ENCODE measurements around the gene MIOX. TPM values are rescaled to one million over a fixed set of nuclear protein-coding genes. Genes with fewer than 3 reads are reported as not detected.
A peak's percentile ranks its signal among the peaks of the same experiment; 100 is the strongest.
"Not testable (repeated sequence)": the region's sequence is repeated elsewhere in the genome, so short reads cannot be mapped to it uniquely, and the experiment has no call there.

MIOX gene
- total RNA-seq, 1 donor from 2014 or later: 0.21 TPM

DNA sequence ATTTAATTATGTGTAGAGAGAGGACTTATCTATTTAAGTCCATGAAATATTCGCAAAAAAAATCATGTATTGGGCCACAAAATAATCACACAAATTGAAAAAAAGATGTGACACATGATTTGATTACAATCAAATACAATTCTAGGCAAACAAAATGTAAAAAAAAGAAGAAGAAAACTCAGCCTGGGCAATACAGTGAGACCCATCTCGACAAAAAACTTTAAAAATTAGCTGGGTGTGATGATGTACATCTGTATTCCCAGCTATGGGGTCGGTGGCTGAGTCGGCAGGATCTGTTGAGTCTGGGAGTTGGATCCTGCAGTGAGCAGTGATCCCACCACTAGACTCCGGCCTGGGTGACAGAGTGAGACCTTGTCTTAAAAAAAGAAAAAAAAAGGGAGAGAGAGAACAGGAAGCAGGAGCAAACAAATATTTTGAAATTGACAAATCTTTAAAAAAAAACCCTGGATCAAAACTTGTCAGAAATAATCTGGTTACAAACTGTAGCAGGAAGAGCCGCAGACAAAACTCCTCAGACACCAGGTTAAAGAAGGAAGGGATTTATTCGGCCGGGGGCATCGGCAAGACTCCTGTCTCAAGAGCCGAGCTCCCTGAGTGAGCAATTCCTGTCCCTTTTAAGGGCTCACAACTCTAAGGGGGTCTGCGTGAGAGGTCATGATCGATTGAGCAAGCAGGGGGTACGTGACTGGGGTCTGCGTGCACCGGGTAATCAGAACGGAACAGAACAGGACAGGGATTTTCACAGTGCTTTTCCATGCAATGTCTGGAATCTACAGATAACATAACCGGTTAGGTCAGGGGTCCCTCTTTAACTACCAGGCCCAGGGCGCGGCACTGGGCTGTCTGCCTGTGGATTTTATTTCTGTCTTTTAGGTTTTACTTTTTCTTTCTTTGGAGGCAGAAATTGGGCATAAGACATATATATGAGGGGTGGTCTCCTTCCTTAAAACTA lies 46.5 kb downstream of the MIOX start:
- H3K36me3 Mint-ChIP-seq (ENCODE audit: low read depth): peaks cover 11% of the 10 kb centered on the region
- no peaks in the 10 kb centered on the region for H3K27me3 Mint-ChIP-seq
- no peak for DNase-seq
- H3K4me1 Mint-ChIP-seq: peaks cover 48% of the 10 kb centered on the region
- H3K4me3 Mint-ChIP-seq: peak overlapping the region; percentile 96
- intact Hi-C loops (cut with micrococcal nuclease): no loop called here
- peak overlapping the region; percentile 100 for H3K27ac Mint-ChIP-seq
- H3K9me3 Mint-ChIP-seq: no peaks in the 10 kb centered on the region

DNA sequence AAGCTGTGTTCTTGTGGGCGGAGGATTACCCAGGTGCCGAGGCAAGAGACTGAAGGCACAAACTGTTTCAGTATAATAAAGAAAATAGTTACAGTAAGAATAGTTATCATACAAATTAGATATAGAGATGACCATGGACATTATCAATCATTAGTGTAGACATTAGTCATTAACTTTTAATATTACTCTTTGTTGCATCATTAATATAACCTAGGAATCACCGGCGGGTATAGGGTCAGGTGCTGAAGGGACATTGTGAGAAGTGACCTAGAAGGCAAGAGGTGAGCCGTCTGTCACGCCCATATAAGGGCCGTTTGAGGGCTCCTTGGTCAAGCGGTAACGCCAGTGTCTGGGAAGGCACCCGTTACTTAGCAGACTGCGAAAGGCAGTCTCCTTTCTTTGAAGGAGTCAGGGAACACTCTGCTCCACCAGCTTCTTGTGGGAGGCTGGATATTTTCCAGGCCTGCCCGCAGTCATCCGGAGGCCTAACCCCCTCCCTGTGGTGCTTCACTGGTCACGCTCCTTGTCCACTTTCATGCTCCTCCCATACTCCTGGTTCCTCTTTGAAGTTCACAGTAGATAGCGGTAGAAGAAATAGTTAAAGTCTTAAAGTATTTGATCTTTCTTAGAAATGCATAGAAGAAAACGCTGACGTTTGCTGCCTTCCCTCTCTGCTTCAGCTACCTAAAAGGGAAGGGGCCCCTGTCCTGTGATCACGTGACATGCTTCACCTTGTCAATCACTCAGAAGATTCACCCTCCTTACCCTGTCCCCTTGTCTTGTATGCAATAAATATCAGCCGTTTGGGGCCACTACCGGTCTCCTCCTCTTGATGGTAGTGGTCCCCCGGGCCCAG lies 47.4 kb downstream of the MIOX start:
- peaks cover 44% of the 10 kb centered on the region for H3K4me1 Mint-ChIP-seq
- peak overlapping the region; percentile 96 for H3K4me3 Mint-ChIP-seq
- intact Hi-C loops (cut with micrococcal nuclease): not testable (repeated sequence)

DNA sequence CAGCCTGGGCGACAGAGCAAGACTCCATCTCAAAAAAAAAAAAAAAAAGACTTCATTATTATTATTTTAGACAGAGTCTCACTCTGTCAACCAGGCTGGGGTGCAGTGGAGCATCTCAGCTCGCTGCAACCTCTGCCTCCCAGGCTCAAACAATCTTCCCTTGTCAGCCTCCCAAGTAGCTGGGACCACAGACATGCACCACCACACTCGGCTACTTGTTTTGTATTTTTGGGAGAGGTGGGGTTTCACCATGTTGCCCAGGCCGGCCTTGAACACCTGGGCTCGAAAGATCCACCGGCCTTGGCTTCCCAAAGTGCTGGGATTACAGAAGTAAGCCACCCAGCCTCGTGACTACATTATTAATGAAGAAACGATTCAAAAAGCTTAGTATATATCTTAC lies 48.5 kb downstream of the MIOX start:
- Mint-ChIP-seq H3K36me3 (ENCODE audit: low read depth) (peaks cover 4% of the 10 kb centered on the region), H3K27ac (no peak overlapping the region), H3K9me3 (no peaks in the 10 kb centered on the region), H3K27me3 (no peaks in the 10 kb centered on the region), H3K4me1 (peaks cover 54% of the 10 kb centered on the region), H3K4me3 (no peak overlapping the region)
- no peak for DNase-seq
- intact Hi-C loops (cut with micrococcal nuclease): loop anchor here (5.0 kb wide), 1 partner anchor 157 kb away; no protein-coding TSS in a partner anchor

More for the DNA sequence above, 47.4 kb downstream of the MIOX start:
- H3K27ac Mint-ChIP-seq: peak overlapping the region; percentile 100
- H3K36me3 Mint-ChIP-seq (ENCODE audit: low read depth); H3K9me3 Mint-ChIP-seq; H3K27me3 Mint-ChIP-seq: not testable (repeated sequence)
- DNase-seq: peak; percentile 68

DNA sequence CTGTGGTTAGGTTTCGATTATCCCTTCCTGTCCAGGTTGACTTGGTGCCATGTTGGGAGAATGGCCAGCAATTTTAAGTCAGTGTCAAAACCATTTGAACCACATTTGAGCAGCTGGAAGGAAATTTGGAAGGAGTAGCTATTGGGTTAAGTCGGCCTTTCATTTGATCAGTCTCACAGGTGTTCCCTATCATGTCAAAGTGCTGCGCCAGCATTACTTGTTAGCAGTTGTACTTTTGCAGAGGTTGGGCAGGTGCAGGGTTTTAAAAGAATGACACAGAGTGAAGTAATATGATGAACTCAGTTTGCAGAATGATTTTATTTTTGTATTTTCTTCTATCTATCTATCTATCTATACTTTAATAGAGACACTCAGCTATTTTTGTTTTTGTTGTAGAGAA lies 49.6 kb downstream of the MIOX start:
- Mint-ChIP-seq H3K4me3 (no peak overlapping the region), H3K27ac (peak overlapping the region; percentile 41), H3K27me3 (no peaks in the 10 kb centered on the region), H3K9me3 (no peaks in the 10 kb centered on the region), H3K4me1 (peaks cover 63% of the 10 kb centered on the region), H3K36me3 (ENCODE audit: low read depth) (peaks cover 4% of the 10 kb centered on the region)
- intact Hi-C loops (cut with micrococcal nuclease): loop anchor here (5.0 kb wide), 1 partner anchor 156 kb away; no protein-coding TSS in a partner anchor
- DNase-seq: no peak

DNA sequence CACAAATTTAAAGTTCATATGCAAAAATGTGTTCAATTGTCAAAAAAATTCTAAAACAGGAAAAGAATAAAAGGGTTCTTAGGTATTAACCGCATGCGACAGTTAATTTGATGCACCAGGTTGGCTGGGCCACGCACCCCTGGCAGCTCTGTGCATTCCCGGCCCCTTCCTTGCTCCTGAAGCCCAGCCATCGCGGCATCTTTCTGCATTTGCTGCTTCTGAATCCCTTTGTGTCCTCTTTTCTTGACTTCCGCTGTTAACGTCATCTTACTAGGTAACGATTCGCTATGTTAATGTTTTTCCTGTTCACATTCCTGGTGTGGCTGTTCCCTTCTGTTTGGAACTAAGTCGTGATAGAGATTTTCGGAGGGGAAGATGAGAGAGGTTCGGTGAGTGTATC lies 51.1 kb downstream of the MIOX start:
- no peaks in the 10 kb centered on the region for H3K9me3 Mint-ChIP-seq
- H3K4me3 Mint-ChIP-seq: peak overlapping the region; percentile 55
- peaks cover 75% of the 10 kb centered on the region for H3K4me1 Mint-ChIP-seq
- intact Hi-C loops (cut with micrococcal nuclease): loop anchor here (2.0 to 5.0 kb wide), 3 partner anchors 25 to 155 kb away; partner anchors contain the start of genes CHKB and SYCE3
- peaks cover 7% of the 10 kb centered on the region for H3K36me3 Mint-ChIP-seq (ENCODE audit: low read depth)
- H3K27ac Mint-ChIP-seq: peak overlapping the region; percentile 99
- DNase-seq: no peak
- no peaks in the 10 kb centered on the region for H3K27me3 Mint-ChIP-seq

Other genes starting within 250 kb of the MIOX start
- gene TUBGCP6, start 241.8 kb upstream of the MIOX start, total RNA-seq: 51.1 and 51.7 TPM in 2 replicates
- gene HDAC10, start 235.6 kb upstream of the MIOX start, total RNA-seq: 62.2 and 64.6 TPM in 2 replicates
- 20.1 and 21.5 TPM in 2 replicates for gene MAPK12, start 225.2 kb upstream of the MIOX start, total RNA-seq
- gene MAPK11, start 216.5 kb upstream of the MIOX start, total RNA-seq: 27.8 and 29.0 TPM in 2 replicates
- gene PLXNB2, start 179.2 kb upstream of the MIOX start, total RNA-seq: 9.0 and 9.5 TPM in 2 replicates
- gene DENND6B, start 159.8 kb upstream of the MIOX start, total RNA-seq: 1.4 and 2.2 TPM in 2 replicates
- gene PPP6R2, start 143.5 kb upstream of the MIOX start, total RNA-seq: 44.0 and 44.1 TPM in 2 replicates
- gene SBF1, start 11.8 kb upstream of the MIOX start, total RNA-seq: 108 and 115 TPM in 2 replicates
- 3.0 and 3.2 TPM in 2 replicates for gene ADM2, start 5.3 kb upstream of the MIOX start, total RNA-seq
- gene LMF2, start 20.8 kb downstream of the MIOX start, total RNA-seq: 78.4 and 79.2 TPM in 2 replicates
- gene NCAPH2, start 21.4 kb downstream of the MIOX start, total RNA-seq: 131 and 133 TPM in 2 replicates
- 5.3 and 11.2 TPM in 2 replicates for gene SCO2, start 38.7 kb downstream of the MIOX start, total RNA-seq
- gene TYMP, start 43.2 kb downstream of the MIOX start, total RNA-seq: 62.1 and 63.0 TPM in 2 replicates
- 5.3 and 6.8 TPM in 2 replicates for gene KLHDC7B, start 59.0 kb downstream of the MIOX start, total RNA-seq
- gene SYCE3, start 76.1 kb downstream of the MIOX start, total RNA-seq: 0.69 TPM in 1 of 2 replicates, not detected in the other
- 63.1 and 71.5 TPM in 2 replicates for gene CPT1B, start 91.6 kb downstream of the MIOX start, total RNA-seq
- 83.2 and 84.7 TPM in 2 replicates for gene CHKB, start 96.0 kb downstream of the MIOX start, total RNA-seq
- gene MAPK8IP2, start 113.9 kb downstream of the MIOX start, total RNA-seq: 0.19 TPM in 2 replicates
- gene ARSA, start 141.3 kb downstream of the MIOX start, total RNA-seq: 20.6 and 22.1 TPM in 2 replicates
- 0.17 and 0.21 TPM in 2 replicates for gene SHANK3, start 186.0 kb downstream of the MIOX start, total RNA-seq